G401 (cell line): ENCODE results near the gene ARMC3. TPM values are rescaled to one million over a fixed set of nuclear protein-coding genes. Genes with fewer than 3 reads are reported as not detected.
A peak's percentile ranks its signal among the peaks of the same experiment; 100 is the strongest.

ENCODE experiments used
- DNase-seq: peaks from one replicate; pipeline ENCODE4 v3.0.0-alpha.2; 2015; ENCODE audit warnings: low spot score
- in situ Hi-C: cut with HindIII; loops from 2 replicates; pipeline ENCODE4 v1.10.0; 2016; ENCODE audit warnings: low sequenced_read_pairs, mixed read lengths
- total RNA-seq: library from RNA; depleted of rRNA; stranded (reverse); fragments of >200 nt; shearing (Covaris generic); gene quantifications from 2 replicates; pipeline ENCODE4 v1.2.3, GENCODE V29; 2014

Gene ARMC3
- total RNA-seq, 1 experiment from 2014 or later, result not detected

DNA sequence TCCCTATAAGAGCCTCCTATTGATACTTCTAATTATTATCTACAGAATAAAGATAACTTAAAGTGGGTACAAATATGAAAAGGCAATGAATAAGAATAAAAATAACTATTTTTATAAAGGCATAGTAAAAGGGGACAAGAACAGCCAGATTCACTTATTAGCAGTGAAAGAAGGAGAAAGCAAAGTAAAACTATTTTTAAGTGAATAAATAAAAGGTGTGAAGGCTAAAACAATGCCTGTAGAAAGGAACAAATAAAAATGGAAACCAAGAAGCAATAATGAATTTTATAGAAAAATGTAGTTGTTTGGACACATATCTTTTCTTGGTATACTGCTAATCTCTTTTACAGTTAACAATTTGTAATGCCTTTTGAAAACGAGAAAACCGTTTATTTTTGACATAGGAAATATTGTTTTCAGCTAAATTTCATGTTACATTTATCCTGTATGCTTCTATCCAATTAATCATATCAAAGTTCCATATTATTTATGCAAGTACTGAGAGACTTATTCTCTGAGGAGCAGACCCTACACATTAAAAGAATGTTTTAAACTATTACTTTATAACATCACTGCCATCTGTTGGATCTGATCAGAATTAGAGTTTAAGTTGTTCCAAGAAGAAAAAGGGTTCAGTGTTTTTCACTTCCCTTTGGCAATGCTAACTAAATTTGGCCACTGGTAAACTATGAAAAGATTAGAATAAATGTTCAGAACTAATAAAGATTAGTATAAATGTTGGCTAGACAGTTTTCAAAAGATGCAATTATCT is 59.1 kb downstream of the ARMC3 start:
- in situ Hi-C loops, result loop anchor here (25.0 kb wide), 2 partner anchors 400 to 675 kb away; partner anchors contain the start of genes BMI1 and COMMD3
- DNase-seq, result peak; percentile 30

DNA sequence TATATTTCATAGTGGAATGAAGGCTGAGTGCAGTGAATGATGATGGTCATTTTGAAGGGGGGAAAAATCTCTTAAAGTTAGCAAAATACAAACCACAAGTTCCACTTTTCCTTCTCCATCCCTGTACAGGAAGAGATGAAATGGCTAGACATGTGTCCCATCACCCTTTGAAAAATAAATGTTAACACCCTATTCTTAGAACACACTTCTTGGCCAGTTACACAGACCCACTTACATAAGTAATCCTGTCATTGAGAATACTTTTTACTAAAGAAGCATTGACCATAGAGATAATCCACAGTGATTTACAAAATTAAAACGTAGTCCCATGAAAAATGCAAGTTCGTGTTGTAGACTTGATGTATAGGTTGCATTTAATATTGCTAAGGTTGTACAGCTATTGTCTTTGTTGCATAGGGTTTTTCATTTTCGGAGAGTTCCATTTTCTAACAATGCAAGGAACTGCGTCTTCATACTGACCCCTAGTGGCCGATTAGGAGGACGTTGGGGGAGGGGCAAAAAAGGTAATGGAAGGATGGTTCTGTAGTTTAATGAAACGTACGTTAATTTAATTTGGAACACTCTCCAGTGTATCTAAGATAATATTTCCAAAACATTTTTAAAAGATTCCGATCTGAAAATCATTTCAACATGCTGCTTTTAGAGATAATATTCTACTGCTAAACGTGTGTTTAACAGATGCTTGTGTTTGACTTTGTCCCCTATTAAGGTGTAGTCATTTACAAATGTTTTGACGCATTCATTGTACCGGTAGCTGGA is 60.9 kb downstream of the ARMC3 start:
- peak; percentile 75 for DNase-seq
- in situ Hi-C loops, result loop anchor here (25.0 kb wide), 2 partner anchors 401 to 676 kb away; partner anchors contain the start of genes BMI1 and COMMD3

DNA sequence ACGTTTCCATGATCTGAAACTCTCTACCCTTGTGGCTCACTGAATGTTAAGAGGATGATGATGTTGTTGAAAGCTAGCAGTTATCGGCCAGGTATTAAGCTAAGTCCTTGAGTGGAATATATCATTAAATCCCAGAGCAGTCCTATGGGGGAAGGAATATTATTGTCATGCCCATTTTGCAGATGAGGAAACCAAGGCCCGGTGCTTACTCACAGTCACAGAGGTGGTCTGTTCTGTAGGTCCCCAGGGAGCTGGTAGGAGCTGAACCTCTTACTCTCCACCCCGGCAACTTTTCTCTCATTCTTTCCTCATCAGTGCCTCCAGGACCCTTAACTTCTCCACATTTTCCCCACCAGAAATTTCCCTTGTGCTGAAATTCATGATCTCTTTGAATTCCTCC is 62.6 kb downstream of the ARMC3 start:
- DNase-seq, result no peak
- in situ Hi-C loops, result loop anchor here (25.0 kb wide), 2 partner anchors 403 to 678 kb away; partner anchors contain the start of genes BMI1 and COMMD3

DNA sequence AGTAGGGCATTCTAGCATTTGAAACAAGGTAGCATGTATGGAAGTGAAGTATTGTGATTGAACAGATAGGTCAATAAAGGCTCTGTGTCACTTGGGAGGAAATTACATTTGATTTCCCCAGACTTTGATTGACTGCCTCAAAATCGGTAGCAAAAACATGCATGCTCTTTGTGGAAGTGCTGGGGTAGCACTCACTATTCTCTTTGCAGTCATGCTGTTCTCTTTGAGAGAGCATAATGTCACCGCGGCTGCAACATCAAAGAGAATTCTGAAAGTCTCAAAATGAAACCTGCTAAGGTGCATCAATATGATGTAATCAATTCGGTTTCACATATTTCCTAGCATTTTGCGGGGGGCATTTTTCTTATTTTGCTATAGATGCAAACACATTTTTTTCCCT is 64.2 kb downstream of the ARMC3 start:
- no peak for DNase-seq
- in situ Hi-C loops, result loop anchor here (25.0 kb wide), 2 partner anchors 405 to 680 kb away; partner anchors contain the start of genes BMI1 and COMMD3

GRCh38 chr10:22992621-22993020 is 64.8 kb downstream of the ARMC3 start:
- peak; percentile 69 for DNase-seq
- in situ Hi-C loops, result loop anchor here (25.0 kb wide), 2 partner anchors 405 to 680 kb away; partner anchors contain the start of genes BMI1 and COMMD3

DNA sequence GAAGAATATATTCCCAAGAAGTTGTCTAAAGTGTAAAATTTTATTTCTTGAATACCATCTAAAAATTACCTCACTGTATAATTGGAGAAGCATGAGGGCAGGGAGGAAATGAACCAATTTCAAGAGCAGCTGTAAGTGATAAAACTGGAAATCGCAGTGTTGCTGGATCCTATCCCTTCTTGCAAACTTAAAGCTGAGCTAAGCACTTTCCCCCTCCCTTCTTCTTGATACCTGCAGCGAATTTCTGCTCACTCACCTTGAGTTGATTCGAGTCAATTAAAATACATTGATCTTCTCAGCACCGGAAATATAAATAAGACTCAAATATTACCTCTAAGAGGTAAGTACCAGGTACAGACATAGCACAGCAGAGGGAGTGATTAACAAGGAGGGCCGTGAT is 65.5 kb downstream of the ARMC3 start:
- no peak for DNase-seq
- in situ Hi-C loops, result loop anchor here (25.0 kb wide), 2 partner anchors 406 to 681 kb away; partner anchors contain the start of genes BMI1 and COMMD3

GRCh38 chr10:22997096-22997495 is 69.2 kb downstream of the ARMC3 start:
- DNase-seq, result no peak
- in situ Hi-C loops, result loop anchor here (25.0 kb wide), 2 partner anchors 410 to 685 kb away; partner anchors contain the start of genes BMI1 and COMMD3

- DNase-seq, result no peak
- in situ Hi-C loops, result loop anchor here (25.0 kb wide), 2 partner anchors 411 to 686 kb away; partner anchors contain the start of genes BMI1 and COMMD3
These were observed 70.2 kb downstream of the ARMC3 start for GRCh38 chr10:22998091-22998490.

DNA sequence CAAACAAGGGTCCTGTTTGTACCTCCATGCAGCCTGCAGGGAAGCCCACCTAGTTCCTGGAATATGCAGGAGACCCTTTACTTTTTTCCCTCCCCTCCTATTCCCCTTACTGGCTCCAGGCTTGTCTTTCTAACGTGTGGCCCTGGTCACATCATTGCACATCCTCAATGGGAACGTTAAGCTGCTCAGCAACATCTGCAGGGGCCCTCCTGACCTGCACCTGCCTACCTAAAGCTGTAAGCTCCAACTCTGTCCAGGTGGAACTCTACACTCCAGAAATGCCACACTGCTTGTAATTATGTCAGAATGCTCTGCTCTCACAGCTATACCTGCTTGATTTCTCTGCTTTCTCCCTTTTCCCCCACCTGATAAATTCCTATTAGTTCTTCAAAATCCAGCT is 72.1 kb downstream of the ARMC3 start:
- DNase-seq, result no peak
- in situ Hi-C loops, result loop anchor here (25.0 kb wide), 2 partner anchors 413 to 688 kb away; partner anchors contain the start of genes BMI1 and COMMD3

- in situ Hi-C loops, result no loop called here
These were observed 74.2 kb downstream of the ARMC3 start for GRCh38 chr10:23001901-23002516.

GRCh38 chr10:23005150-23005549 is 77.3 kb downstream of the ARMC3 start:
- in situ Hi-C loops, result no loop called here
- DNase-seq, result no peak

More at GRCh38 chr10:23001901-23002516, 74.2 kb downstream of the ARMC3 start:
- no peak for DNase-seq

GRCh38 chr10:23013581-23014335 is 85.9 kb downstream of the ARMC3 start:
- DNase-seq, result no peak
- in situ Hi-C loops, result no loop called here

GRCh38 chr10:23015021-23015707 is 87.3 kb downstream of the ARMC3 start:
- in situ Hi-C loops, result no loop called here
- DNase-seq, result no peak

DNA sequence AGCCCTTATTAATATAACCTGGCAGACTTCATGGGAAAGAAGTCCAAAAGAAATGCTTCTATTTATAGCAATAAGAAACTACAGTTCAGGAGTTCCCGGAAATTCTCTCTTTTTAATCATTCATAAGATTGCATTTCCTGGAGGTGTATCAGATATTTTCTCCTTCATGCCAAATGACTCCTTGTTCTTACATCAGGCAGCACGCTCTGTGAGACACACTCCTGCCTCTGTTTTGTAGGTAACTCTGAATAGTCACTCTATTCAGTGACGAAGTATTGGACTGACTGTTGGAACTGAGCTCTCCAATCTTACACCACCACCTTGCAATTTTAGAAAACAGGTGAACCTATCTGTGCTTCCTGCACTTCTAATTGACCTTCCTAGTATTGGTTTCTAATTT is 88.8 kb downstream of the ARMC3 start:
- no peak for DNase-seq
- in situ Hi-C loops, result no loop called here

DNA sequence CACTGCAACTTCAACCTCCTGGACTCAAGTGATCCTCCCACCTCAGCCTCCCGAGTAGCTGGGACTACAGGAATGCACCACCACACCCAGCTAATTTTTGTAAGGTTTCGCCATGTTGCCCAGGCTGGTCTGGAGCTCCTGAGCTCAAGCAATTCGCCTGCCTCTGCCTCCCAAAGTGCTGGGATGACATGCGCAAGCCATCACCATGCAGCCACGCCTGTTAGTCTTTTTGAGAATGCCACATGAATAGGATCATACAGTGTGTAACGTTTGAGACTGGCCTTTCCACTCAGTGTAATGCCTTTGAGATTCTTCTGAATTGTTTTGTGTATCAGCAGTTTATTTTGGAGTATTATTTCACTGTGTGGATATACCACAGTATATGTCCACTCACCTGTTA is 91.8 kb downstream of the ARMC3 start:
- no peak for DNase-seq
- in situ Hi-C loops, result no loop called here

- in situ Hi-C loops, result no loop called here
These were observed 93.6 kb downstream of the ARMC3 start for GRCh38 chr10:23021430-23021829.

DNA sequence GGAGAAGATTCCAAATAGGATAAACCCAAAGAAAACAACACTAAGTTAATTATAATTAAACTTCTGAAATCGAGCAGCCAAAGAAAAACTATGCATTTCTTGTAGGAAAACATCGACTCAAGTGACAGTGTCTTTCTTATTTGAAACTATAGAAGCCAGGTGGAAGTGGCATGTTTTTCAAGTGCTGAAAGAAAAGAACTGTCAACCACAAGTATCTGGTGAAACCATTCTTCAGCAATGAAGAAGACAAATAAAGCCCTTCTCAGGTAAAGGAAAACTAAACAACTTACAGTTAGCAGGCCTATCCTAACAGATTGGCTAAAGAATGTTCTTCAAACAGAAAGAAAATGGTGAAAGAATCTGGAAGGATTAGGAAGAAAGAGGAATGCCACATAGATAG is 96.1 kb downstream of the ARMC3 start:
- DNase-seq, result no peak
- in situ Hi-C loops, result no loop called here

More at GRCh38 chr10:23021430-23021829, 93.6 kb downstream of the ARMC3 start:
- DNase-seq, result no peak

- in situ Hi-C loops, result no loop called here
- DNase-seq, result no peak
These were observed 103.5 kb downstream of the ARMC3 start for GRCh38 chr10:23031318-23031717.
